A549 (cell line): ENCODE measurements around the gene IP6K3. TPM values are rescaled to one million over a fixed set of nuclear protein-coding genes. Genes with fewer than 3 reads are reported as not detected.
A peak's percentile ranks its signal among the peaks of the same experiment; 100 is the strongest.

ENCODE experiments used
- ATAC-seq, 2 experiments: fragments of 200-7000 bp in 1 of 2; fragments of >200 bp in 1 of 2; cut with Nextera tagmentation in 1 of 2; cut with Tn5 transposase in 1 of 2; 3 replicates each; pipeline versions ENCODE4 v1.8.0 to v1.9.1; 2018 to 2020; ENCODE audit warnings: mild to moderate bottlenecking in 1 of 2, moderate library complexity in 1 of 2
- CTCF ChIA-PET: fragments of 300-600 bp; sonication (Branson Sonifier 250); formaldehyde crosslinking; extraction: SDS; loops from one replicate; lab custom pipeline; 2021; ENCODE audit warnings: antibody characterized with exemption, inconsistent platforms; lab: Yijun Ruan, JAX
- POLR2A ChIA-PET: fragments of 350-600 bp; formaldehyde crosslinking; extraction: SDS; loops from one replicate; lab custom pipeline; 2021; ENCODE audit warnings: antibody characterized with exemption, inconsistent platforms; lab: Yijun Ruan, JAX
- DNase-seq, 2 experiments: peaks; one replicate each; pipeline versions ENCODE4 v3.0.0 to v3.0.0-alpha.2; 2011 to 2016; ENCODE audit warnings: low read depth in 1 of 2, low spot score in 1 of 2
- FAIRE-seq: peaks from 2 replicates; lab custom pipeline; 2011; peaks lifted over from hg19 to GRCh38; lab: Jason Lieb, UNC
- H3K27ac ChIP-seq, 2 experiments: fragments of >200 bp; sonication (Bioruptor Twin); formaldehyde crosslinking; 3 replicates each; pipeline ENCODE4 v1.5.1; 2016 to 2017
- H3K4me1 ChIP-seq: fragments of >200 bp; sonication (Bioruptor Twin); formaldehyde crosslinking; 3 replicates; pipeline ENCODE4 v1.6.1; 2016
- H3K4me2 ChIP-seq: fragments of >200 bp; sonication (Bioruptor Twin); formaldehyde crosslinking; 3 replicates; pipeline ENCODE4 v1.6.1; 2016
- H3K4me3 ChIP-seq: fragments of >200 bp; sonication (Bioruptor Twin); formaldehyde crosslinking; 3 replicates; pipeline ENCODE4 v1.5.1; 2016
- H3K9me3 ChIP-seq: fragments of >200 bp; sonication (Bioruptor Twin); formaldehyde crosslinking; 3 replicates; pipeline ENCODE4 v1.6.1; 2016
- BHLHE40 ChIP-seq: IDR thresholded peaks from 2 replicates; pipeline ENCODE4 v1.6.1; 2012; ENCODE audit warnings: low read depth, low read length, inconsistent platforms
- CBX8 ChIP-seq: fragments of 200-600 bp; sonication (generic); IDR thresholded peaks from 2 replicates; pipeline ENCODE4 v1.6.1; 2016
- HOXA7 ChIP-seq: fragments of 250-450 bp; sonication (Bioruptor Pico); IDR thresholded peaks from 2 replicates; pipeline ENCODE4 v1.5.0; 2020; ENCODE audit warnings: mild to moderate bottlenecking, moderate library complexity
- HOXB5 ChIP-seq: fragments of 250-450 bp; sonication (Bioruptor Pico); IDR thresholded peaks from 2 replicates; pipeline ENCODE4 v1.5.0; 2020; ENCODE audit warnings: mild to moderate bottlenecking, moderate library complexity
- KDM1A ChIP-seq: fragments of 200-600 bp; sonication (generic); IDR thresholded peaks from 2 replicates; pipeline ENCODE4 v1.6.1; 2016; ENCODE audit warnings: low read depth, mild to moderate bottlenecking
- MAFK ChIP-seq: fragments of 450-650 bp; IDR thresholded peaks from 2 replicates; pipeline ENCODE4 v1.6.1; 2014; ENCODE audit not compliant: partially characterized antibody
- MAZ ChIP-seq: fragments of 150-350 bp; IDR thresholded peaks from 2 replicates; pipeline ENCODE4 v1.6.1; 2014; ENCODE audit warnings: antibody characterized with exemption, low read depth, low read length, borderline replicate concordance
- POLR2A ChIP-seq: IDR thresholded peaks from 2 replicates; pipeline ENCODE4 v1.6.1; 2012; ENCODE audit warnings: mild to moderate bottlenecking, low read length
- RARB ChIP-seq: fragments of 250-450 bp; sonication (Bioruptor Pico); IDR thresholded peaks from 2 replicates; pipeline ENCODE4 v1.8.0; 2021; ENCODE audit warnings: mild to moderate bottlenecking, moderate library complexity
- SMC3 ChIP-seq: fragments of >200 bp; sonication (Bioruptor Twin); formaldehyde crosslinking; IDR thresholded peaks from 3 replicates; pipeline ENCODE4 v1.6.1; 2018; ENCODE audit warnings: inconsistent platforms
- ZC3H11A ChIP-seq: fragments of 450-650 bp; IDR thresholded peaks from 2 replicates; pipeline ENCODE4 v1.6.1; 2014; ENCODE audit warnings: antibody characterized with exemption, mild to moderate bottlenecking
- ZFP36 ChIP-seq: fragments of 450-650 bp; IDR thresholded peaks from 2 replicates; pipeline ENCODE4 v1.6.1; 2014; ENCODE audit warnings: borderline replicate concordance; ENCODE audit not compliant: partially characterized antibody
- WGBS: methylation state at CpG from one replicate; pipeline ENCODE4 v1.1.6; 2017; ENCODE audit errors: missing lambda C conversion rate; 5-methylcytosine and 5-hydroxymethylcytosine counted together
- polyA plus RNA-seq, 4 experiments: library from polyadenylated mRNA; depleted of rRNA in 3 of 4; stranded (reverse); fragments of >200 nt; fragmentation: RNase III in 1 of 4; extraction: RNeasy Plus Mini Kit Qiagen cat#74134 plus additional on column Dnase treatment in 1 of 4; gene quantifications; 2 replicates in 3 of 4; 3 replicates in 1 of 4; pipeline ENCODE4 v1.2.3, GENCODE V29; 2011 to 2017
- TF ChIP-seq, protein P1 (sequence below): fragments of 200-600 bp; sonication (generic); IDR thresholded peaks from 2 replicates; pipeline ENCODE4 v1.6.1; 2016; ENCODE audit warnings: antibody characterized with exemption, mild to moderate bottlenecking, moderate library complexity
- TF ChIP-seq, protein P2 (sequence below): fragments of >200 bp; sonication (Bioruptor Twin); formaldehyde crosslinking; IDR thresholded peaks from 2 replicates; pipeline ENCODE4 v1.6.1; 2016
- TF ChIP-seq, protein P3 (sequence below): fragments of 450-650 bp; IDR thresholded peaks from 2 replicates; pipeline ENCODE4 v1.6.1; 2014; ENCODE audit warnings: antibody characterized with exemption
- TF ChIP-seq, protein P4 (sequence below): fragments of 250-450 bp; sonication (Bioruptor Pico); IDR thresholded peaks from 2 replicates; pipeline ENCODE4 v1.5.0; 2020; ENCODE audit warnings: low read depth, mild to moderate bottlenecking, moderate library complexity
- TF ChIP-seq, protein P5 (sequence below): IDR thresholded peaks from 2 replicates; pipeline ENCODE4 v1.6.1; 2012; ENCODE audit warnings: low read depth, borderline replicate concordance
- TF ChIP-seq, protein P6 (sequence below): IDR thresholded peaks from 2 replicates; pipeline ENCODE4 v1.6.1; 2012

IP6K3 gene
- polyA plus RNA-seq, 2 of the 4 experiments (the other 2 are of a cell fraction), result 0.03 to 0.12 TPM

DNA sequence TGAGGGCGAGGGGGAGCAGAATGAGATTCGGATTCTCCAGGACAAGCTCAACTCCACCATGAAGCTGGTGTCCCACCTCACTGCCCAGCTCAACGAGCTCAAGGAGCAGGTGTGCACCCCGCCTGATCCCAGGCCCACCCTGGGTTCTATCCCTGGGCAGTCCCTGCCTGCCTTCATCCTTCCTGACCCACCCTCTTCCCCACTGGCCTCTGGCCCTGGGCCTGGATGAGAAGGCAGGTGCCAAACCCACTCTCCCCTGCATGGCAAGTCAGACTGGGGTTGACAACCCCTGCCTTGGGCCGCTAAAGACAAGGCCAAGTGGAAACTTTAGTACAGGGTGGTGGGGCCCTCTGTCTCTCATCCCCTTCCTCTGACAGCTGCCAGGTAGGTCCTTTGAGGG is 51.7 kb downstream of the IP6K3 start:
- peak overlapping the region in 1 of 2 experiments; percentile 73; a peak in 3 of 6 replicates for H3K27ac ChIP-seq
- TF ChIP-seq RARB (CRISPR knock-in tag), result no peak
- TF ChIP-seq KDM1A, result no peak
- no peak for TF ChIP-seq BHLHE40
- TF ChIP-seq POLR2A, result no peak
- TF ChIP-seq, protein P1, sequence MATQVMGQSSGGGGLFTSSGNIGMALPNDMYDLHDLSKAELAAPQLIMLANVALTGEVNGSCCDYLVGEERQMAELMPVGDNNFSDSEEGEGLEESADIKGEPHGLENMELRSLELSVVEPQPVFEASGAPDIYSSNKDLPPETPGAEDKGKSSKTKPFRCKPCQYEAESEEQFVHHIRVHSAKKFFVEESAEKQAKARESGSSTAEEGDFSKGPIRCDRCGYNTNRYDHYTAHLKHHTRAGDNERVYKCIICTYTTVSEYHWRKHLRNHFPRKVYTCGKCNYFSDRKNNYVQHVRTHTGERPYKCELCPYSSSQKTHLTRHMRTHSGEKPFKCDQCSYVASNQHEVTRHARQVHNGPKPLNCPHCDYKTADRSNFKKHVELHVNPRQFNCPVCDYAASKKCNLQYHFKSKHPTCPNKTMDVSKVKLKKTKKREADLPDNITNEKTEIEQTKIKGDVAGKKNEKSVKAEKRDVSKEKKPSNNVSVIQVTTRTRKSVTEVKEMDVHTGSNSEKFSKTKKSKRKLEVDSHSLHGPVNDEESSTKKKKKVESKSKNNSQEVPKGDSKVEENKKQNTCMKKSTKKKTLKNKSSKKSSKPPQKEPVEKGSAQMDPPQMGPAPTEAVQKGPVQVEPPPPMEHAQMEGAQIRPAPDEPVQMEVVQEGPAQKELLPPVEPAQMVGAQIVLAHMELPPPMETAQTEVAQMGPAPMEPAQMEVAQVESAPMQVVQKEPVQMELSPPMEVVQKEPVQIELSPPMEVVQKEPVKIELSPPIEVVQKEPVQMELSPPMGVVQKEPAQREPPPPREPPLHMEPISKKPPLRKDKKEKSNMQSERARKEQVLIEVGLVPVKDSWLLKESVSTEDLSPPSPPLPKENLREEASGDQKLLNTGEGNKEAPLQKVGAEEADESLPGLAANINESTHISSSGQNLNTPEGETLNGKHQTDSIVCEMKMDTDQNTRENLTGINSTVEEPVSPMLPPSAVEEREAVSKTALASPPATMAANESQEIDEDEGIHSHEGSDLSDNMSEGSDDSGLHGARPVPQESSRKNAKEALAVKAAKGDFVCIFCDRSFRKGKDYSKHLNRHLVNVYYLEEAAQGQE, result no peak
- no peak for TF ChIP-seq CBX8
- TF ChIP-seq MAFK, result no peak
- no peak for TF ChIP-seq HOXA7 (CRISPR knock-in tag)
- TF ChIP-seq, protein P2, sequence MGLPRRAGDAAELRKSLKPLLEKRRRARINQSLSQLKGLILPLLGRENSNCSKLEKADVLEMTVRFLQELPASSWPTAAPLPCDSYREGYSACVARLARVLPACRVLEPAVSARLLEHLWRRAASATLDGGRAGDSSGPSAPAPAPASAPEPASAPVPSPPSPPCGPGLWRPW, result no peak
- no peak for TF ChIP-seq HOXB5 (CRISPR knock-in tag)
- TF ChIP-seq, protein P3, sequence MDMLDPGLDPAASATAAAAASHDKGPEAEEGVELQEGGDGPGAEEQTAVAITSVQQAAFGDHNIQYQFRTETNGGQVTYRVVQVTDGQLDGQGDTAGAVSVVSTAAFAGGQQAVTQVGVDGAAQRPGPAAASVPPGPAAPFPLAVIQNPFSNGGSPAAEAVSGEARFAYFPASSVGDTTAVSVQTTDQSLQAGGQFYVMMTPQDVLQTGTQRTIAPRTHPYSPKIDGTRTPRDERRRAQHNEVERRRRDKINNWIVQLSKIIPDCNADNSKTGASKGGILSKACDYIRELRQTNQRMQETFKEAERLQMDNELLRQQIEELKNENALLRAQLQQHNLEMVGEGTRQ, result no peak
- no peak for TF ChIP-seq MAZ
- TF ChIP-seq, protein P4, sequence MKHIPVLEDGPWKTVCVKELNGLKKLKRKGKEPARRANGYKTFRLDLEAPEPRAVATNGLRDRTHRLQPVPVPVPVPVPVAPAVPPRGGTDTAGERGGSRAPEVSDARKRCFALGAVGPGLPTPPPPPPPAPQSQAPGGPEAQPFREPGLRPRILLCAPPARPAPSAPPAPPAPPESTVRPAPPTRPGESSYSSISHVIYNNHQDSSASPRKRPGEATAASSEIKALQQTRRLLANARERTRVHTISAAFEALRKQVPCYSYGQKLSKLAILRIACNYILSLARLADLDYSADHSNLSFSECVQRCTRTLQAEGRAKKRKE, result no peak
- TF ChIP-seq, protein P5, sequence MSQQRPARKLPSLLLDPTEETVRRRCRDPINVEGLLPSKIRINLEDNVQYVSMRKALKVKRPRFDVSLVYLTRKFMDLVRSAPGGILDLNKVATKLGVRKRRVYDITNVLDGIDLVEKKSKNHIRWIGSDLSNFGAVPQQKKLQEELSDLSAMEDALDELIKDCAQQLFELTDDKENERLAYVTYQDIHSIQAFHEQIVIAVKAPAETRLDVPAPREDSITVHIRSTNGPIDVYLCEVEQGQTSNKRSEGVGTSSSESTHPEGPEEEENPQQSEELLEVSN, result no peak
- no peak for TF ChIP-seq ZFP36
- no peak for TF ChIP-seq ZC3H11A
- DNase-seq (no peak), FAIRE-seq (no peak), ATAC-seq (0 out of 6 replicates have a peak, but pooled peaks of 1 of the 2 experiments have one; percentile 4)
- CTCF ChIA-PET, result interaction anchor here (0.6 to 3.7 kb wide), 7 partner anchors 8 to 109 kb away, joined by 3 to 15 read pairs (median 5); partner anchors contain the start of gene UQCC2
- 93% methylated on average over 4 of the region's 5 CpGs for WGBS
- H3K4me3 ChIP-seq, result no peak overlapping the region
- POLR2A ChIA-PET, result interaction anchor here (1.9 kb wide), 1 partner anchor 16 kb away, joined by 9 read pairs; the partner anchor contains the start of gene UQCC2
- peaks cover 29% of the 10 kb centered on the region for H3K4me1 ChIP-seq
- H3K9me3 ChIP-seq, result no peaks in the 10 kb centered on the region
- no peak overlapping the region for H3K4me2 ChIP-seq

DNA sequence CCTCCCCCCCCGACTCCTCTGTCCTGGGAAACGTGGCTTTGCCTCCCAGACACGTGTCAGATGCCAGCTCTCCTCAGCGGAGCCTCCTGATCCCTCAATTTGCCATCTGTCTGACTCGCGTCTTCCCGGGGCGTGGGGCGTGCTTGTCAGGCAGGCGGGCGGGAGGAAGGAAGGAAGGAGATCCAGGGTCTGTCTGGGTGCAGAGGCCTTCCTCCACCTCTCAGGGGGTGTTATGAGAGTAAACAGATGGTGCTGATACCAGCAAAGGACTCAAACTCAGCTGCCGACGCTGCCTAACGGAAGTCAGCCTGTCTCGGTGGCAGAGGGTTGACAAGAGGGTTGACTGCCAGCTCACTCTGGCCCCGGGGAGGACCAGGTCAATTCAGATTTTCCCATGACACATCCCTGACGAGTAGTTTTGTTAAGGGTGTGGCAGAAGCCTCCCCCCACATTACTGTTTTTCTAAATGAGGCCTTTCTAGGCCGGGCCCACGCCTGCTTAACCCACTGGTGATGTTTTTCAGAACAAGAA is 52.2 kb downstream of the IP6K3 start:
- Histone ChIP-seq H3K4me2 (0 out of 3 replicates have a peak overlapping the region, but pooled peaks have one; percentile 2), H3K4me3 (no peak overlapping the region), H3K4me1 (peaks cover 29% of the 10 kb centered on the region), H3K27ac (peak overlapping the region; percentile 14 to 73; a peak in 3 of 6 replicates), H3K9me3 (no peaks in the 10 kb centered on the region)
- WGBS, result 39% methylated on average over 18 of the region's 19 CpGs
- ChIA-PET POLR2A (interaction anchor here (1.9 kb wide), 1 partner anchor 17 kb away, joined by 9 read pairs; the partner anchor contains the start of gene UQCC2), CTCF (interaction anchor here (0.5 to 3.7 kb wide), 10 partner anchors 8 to 833 kb away, joined by 3 to 15 read pairs (median 5); partner anchors contain the start of genes BAK1 and UQCC2)
- FAIRE-seq (no peak), ATAC-seq (peak in 1 of 2 experiments; percentile 7; a peak in 2 of 6 replicates), DNase-seq (peak in 1 of 2 experiments; percentile 33)
- TF ChIP-seq, protein P6, sequence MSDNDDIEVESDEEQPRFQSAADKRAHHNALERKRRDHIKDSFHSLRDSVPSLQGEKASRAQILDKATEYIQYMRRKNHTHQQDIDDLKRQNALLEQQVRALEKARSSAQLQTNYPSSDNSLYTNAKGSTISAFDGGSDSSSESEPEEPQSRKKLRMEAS, result peak; percentile 34; the same call in 1 of the 2 replicates
- no peak for TF ChIP-seq SMC3
